ENCODE data around the gene KCNK3.

- TF ChIP-seq, protein P1, sequence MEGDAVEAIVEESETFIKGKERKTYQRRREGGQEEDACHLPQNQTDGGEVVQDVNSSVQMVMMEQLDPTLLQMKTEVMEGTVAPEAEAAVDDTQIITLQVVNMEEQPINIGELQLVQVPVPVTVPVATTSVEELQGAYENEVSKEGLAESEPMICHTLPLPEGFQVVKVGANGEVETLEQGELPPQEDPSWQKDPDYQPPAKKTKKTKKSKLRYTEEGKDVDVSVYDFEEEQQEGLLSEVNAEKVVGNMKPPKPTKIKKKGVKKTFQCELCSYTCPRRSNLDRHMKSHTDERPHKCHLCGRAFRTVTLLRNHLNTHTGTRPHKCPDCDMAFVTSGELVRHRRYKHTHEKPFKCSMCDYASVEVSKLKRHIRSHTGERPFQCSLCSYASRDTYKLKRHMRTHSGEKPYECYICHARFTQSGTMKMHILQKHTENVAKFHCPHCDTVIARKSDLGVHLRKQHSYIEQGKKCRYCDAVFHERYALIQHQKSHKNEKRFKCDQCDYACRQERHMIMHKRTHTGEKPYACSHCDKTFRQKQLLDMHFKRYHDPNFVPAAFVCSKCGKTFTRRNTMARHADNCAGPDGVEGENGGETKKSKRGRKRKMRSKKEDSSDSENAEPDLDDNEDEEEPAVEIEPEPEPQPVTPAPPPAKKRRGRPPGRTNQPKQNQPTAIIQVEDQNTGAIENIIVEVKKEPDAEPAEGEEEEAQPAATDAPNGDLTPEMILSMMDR (IDR thresholded peaks at IDR 0.05) = no peak
- TF ChIP-seq EZH2 (IDR thresholded peaks at IDR 0.05; ENCODE audit: borderline replicate concordance, insufficient read depth, low read depth, low read length, poor library complexity, severe bottlenecking) = no peak
Measured at GRCh38 chr2:26759845-26760244, 67.3 kb downstream of the KCNK3 start.

All from B cell (primary cell).